DLD1 (cell line): ENCODE data around the gene CAPZA1.

Source experiments
- in situ Hi-C: cut with HindIII; loops from 2 replicates; pipeline ENCODE4 v1.10.0; 2017; ENCODE audit warnings: low sequenced_read_pairs

Gene CAPZA1

GRCh38 chr1:112700290-112701226 lies 80.9 kb downstream of the CAPZA1 start:
- in situ Hi-C loops = no loop called here

GRCh38 chr1:112701227-112702066 lies 81.8 kb downstream of the CAPZA1 start:
- in situ Hi-C loops = no loop called here

GRCh38 chr1:112702067-112702395 lies 82.4 kb downstream of the CAPZA1 start:
- in situ Hi-C loops = no loop called here

GRCh38 chr1:112702420-112703261 lies 83.0 kb downstream of the CAPZA1 start:
- in situ Hi-C loops = no loop called here

GRCh38 chr1:112703706-112704105 lies 84.1 kb downstream of the CAPZA1 start:
- in situ Hi-C loops = no loop called here

GRCh38 chr1:112704391-112704933 lies 84.8 kb downstream of the CAPZA1 start:
- in situ Hi-C loops = no loop called here

GRCh38 chr1:112704934-112705627 lies 85.4 kb downstream of the CAPZA1 start:
- in situ Hi-C loops = no loop called here

GRCh38 chr1:112706505-112707220 lies 87.0 kb downstream of the CAPZA1 start, which contains the start of gene RHOC:
RHOC (minus strand) TSS chr1:112707127; CDS start chr1:112703799, 3,328 bp downstream.
- in situ Hi-C loops = no loop called here

GRCh38 chr1:112707221-112708001 lies 87.8 kb downstream of the CAPZA1 start:
- in situ Hi-C loops = no loop called here

GRCh38 chr1:112708002-112708448 lies 88.4 kb downstream of the CAPZA1 start:
- in situ Hi-C loops = no loop called here

- in situ Hi-C loops = no loop called here
These were observed 88.9 kb downstream of the CAPZA1 start for GRCh38 chr1:112708489-112708888.

- in situ Hi-C loops = loop anchor here (10.0 kb wide), 1 partner anchor 165 kb away; no protein-coding TSS in a partner anchor
These were observed 90.5 kb downstream of the CAPZA1 start for GRCh38 chr1:112710159-112710558.

- in situ Hi-C loops = loop anchor here (10.0 kb wide), 1 partner anchor 164 kb away; no protein-coding TSS in a partner anchor
These were observed 91.0 kb downstream of the CAPZA1 start for GRCh38 chr1:112710586-112710985.

GRCh38 chr1:112711041-112711440 lies 91.4 kb downstream of the CAPZA1 start:
- in situ Hi-C loops = loop anchor here (10.0 kb wide), 1 partner anchor 164 kb away; no protein-coding TSS in a partner anchor

GRCh38 chr1:112711670-112712069 lies 92.0 kb downstream of the CAPZA1 start:
- in situ Hi-C loops = loop anchor here (10.0 kb wide), 1 partner anchor 163 kb away; no protein-coding TSS in a partner anchor

- in situ Hi-C loops = loop anchor here (10.0 kb wide), 1 partner anchor 163 kb away; no protein-coding TSS in a partner anchor
These were observed 92.6 kb downstream of the CAPZA1 start for GRCh38 chr1:112712191-112712590.

- in situ Hi-C loops = loop anchor here (10.0 kb wide), 1 partner anchor 162 kb away; no protein-coding TSS in a partner anchor
These were observed 93.1 kb downstream of the CAPZA1 start for GRCh38 chr1:112712701-112713128.
